HepG2 (cell line): ENCODE results near the gene CRYAB. TPM values are rescaled to one million over a fixed set of nuclear protein-coding genes. Genes with fewer than 3 reads are reported as not detected.
A peak's percentile ranks its signal among the peaks of the same experiment; 100 is the strongest.

ENCODE experiments used
- HNRNPUL1 ChIP-seq: fragments of 200-400 bp; formaldehyde crosslinking; IDR thresholded peaks from 2 replicates; pipeline ENCODE4 v1.6.1; 2017; ENCODE audit warnings: low read depth, mild to moderate bottlenecking, low read length, moderate library complexity
- KAT7 ChIP-seq: IDR thresholded peaks from 2 replicates; pipeline ENCODE4 v1.6.1; 2018; ENCODE audit warnings: borderline replicate concordance, missing compliant biosample characterization
- KLF15 ChIP-seq: sonication (generic); formaldehyde crosslinking; IDR thresholded peaks from 2 replicates; pipeline ENCODE4 v1.8.1; 2023; ENCODE audit warnings: borderline replicate concordance, mild to moderate bottlenecking, inconsistent platforms, missing genetic modification reagents, mixed read lengths
- KMT2A ChIP-seq: sonication (generic); formaldehyde crosslinking; IDR thresholded peaks from 2 replicates; pipeline ENCODE4 v1.4.0; 2020; ENCODE audit warnings: missing genetic modification reagents
- PAXIP1 ChIP-seq: sonication (generic); formaldehyde crosslinking; conservative IDR thresholded peaks from 2 replicates; pipeline ENCODE4 v1.4.0; 2020; ENCODE audit warnings: mild to moderate bottlenecking, missing genetic modification reagents, moderate library complexity
- RFXAP ChIP-seq: sonication (generic); formaldehyde crosslinking; IDR thresholded peaks from 2 replicates; pipeline ENCODE4 v1.4.0; 2020; ENCODE audit warnings: missing genetic modification reagents, borderline replicate concordance
- SALL1 ChIP-seq: sonication (generic); formaldehyde crosslinking; IDR thresholded peaks from 2 replicates; pipeline ENCODE4 v1.8.0; 2022; ENCODE audit warnings: mild to moderate bottlenecking, missing genetic modification reagents
- SCMH1 ChIP-seq: sonication (generic); formaldehyde crosslinking; IDR thresholded peaks from 2 replicates; pipeline ENCODE4 v1.9.0; 2021; ENCODE audit warnings: missing genetic modification reagents, mild to moderate bottlenecking, borderline replicate concordance
- SMYD3 ChIP-seq: sonication (generic); formaldehyde crosslinking; IDR thresholded peaks from 2 replicates; pipeline ENCODE4 v1.8.1; 2023; ENCODE audit warnings: mild to moderate bottlenecking, missing genetic modification reagents
- SRSF9 ChIP-seq: fragments of 200-400 bp; formaldehyde crosslinking; IDR thresholded peaks from 2 replicates; pipeline ENCODE4 v1.6.1; 2018; ENCODE audit warnings: borderline replicate concordance, mild to moderate bottlenecking, low read depth, low read length; ENCODE audit not compliant: insufficient read depth, poor library complexity, severe bottlenecking
- ZNF510 ChIP-seq: sonication (generic); formaldehyde crosslinking; IDR thresholded peaks from 2 replicates; pipeline ENCODE4 v1.4.0; 2020; ENCODE audit warnings: low read depth, mild to moderate bottlenecking, missing genetic modification reagents
- polyA plus RNA-seq, 8 experiments: library from polyadenylated mRNA; depleted of rRNA in 3 of 8; stranded (reverse) in 7 of 8; unstranded in 1 of 8; fragments of >200 nt; fragmentation: Illumina TruSeq in 4 of 8; extraction: Trizol in 4 of 8; gene quantifications; 2 replicates each; pipeline versions ENCODE4 v1.2.1 to v1.2.3, GENCODE V29; 2011 to 2016; ENCODE audit warnings: low read depth in 4 of 8, missing spikeins in 1 of 8, mixed read lengths in 1 of 8; ENCODE audit not compliant: insufficient read depth in 1 of 8
- total RNA-seq, 5 experiments: library from RNA; depleted of rRNA; stranded (reverse); fragments of >200 nt; fragmentation: Illumina TruSeq; extraction: Trizol; gene quantifications; 2 replicates each; pipeline ENCODE4 v1.2.3, GENCODE V29; 2016; ENCODE audit warnings: low read depth in 1 of 5
- TF ChIP-seq, protein P1 (sequence below): IDR thresholded peaks from 2 replicates; pipeline ENCODE4 v1.6.1; 2016; ENCODE audit warnings: low read depth, control low read depth
- TF ChIP-seq, protein P2 (sequence below): sonication (generic); formaldehyde crosslinking; IDR thresholded peaks from 2 replicates; pipeline ENCODE4 v1.4.0; 2020; ENCODE audit warnings: missing genetic modification reagents
- TF ChIP-seq, protein P3 (sequence below): sonication (generic); formaldehyde crosslinking; IDR thresholded peaks from 2 replicates; pipeline ENCODE4 v1.8.0; 2023; ENCODE audit warnings: mild to moderate bottlenecking, missing genetic modification reagents
- TF ChIP-seq, protein P4 (sequence below): conservative IDR thresholded peaks from 2 replicates; pipeline ENCODE4 v1.6.1; 2018; ENCODE audit warnings: missing genetic modification reagents

CRYAB gene
- total and polyA plus RNA-seq, 2 of the 13 experiments (the other 11 are each of a cell fraction or from before 2014, with no cell fraction given), result 0.55 to 1.1 TPM

- TF ChIP-seq, protein P1, sequence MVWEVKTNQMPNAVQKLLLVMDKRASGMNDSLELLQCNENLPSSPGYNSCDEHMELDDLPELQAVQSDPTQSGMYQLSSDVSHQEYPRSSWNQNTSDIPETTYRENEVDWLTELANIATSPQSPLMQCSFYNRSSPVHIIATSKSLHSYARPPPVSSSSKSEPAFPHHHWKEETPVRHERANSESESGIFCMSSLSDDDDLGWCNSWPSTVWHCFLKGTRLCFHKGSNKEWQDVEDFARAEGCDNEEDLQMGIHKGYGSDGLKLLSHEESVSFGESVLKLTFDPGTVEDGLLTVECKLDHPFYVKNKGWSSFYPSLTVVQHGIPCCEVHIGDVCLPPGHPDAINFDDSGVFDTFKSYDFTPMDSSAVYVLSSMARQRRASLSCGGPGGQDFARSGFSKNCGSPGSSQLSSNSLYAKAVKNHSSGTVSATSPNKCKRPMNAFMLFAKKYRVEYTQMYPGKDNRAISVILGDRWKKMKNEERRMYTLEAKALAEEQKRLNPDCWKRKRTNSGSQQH (CRISPR knock-in tag), result no peak
- TF ChIP-seq, protein P2, sequence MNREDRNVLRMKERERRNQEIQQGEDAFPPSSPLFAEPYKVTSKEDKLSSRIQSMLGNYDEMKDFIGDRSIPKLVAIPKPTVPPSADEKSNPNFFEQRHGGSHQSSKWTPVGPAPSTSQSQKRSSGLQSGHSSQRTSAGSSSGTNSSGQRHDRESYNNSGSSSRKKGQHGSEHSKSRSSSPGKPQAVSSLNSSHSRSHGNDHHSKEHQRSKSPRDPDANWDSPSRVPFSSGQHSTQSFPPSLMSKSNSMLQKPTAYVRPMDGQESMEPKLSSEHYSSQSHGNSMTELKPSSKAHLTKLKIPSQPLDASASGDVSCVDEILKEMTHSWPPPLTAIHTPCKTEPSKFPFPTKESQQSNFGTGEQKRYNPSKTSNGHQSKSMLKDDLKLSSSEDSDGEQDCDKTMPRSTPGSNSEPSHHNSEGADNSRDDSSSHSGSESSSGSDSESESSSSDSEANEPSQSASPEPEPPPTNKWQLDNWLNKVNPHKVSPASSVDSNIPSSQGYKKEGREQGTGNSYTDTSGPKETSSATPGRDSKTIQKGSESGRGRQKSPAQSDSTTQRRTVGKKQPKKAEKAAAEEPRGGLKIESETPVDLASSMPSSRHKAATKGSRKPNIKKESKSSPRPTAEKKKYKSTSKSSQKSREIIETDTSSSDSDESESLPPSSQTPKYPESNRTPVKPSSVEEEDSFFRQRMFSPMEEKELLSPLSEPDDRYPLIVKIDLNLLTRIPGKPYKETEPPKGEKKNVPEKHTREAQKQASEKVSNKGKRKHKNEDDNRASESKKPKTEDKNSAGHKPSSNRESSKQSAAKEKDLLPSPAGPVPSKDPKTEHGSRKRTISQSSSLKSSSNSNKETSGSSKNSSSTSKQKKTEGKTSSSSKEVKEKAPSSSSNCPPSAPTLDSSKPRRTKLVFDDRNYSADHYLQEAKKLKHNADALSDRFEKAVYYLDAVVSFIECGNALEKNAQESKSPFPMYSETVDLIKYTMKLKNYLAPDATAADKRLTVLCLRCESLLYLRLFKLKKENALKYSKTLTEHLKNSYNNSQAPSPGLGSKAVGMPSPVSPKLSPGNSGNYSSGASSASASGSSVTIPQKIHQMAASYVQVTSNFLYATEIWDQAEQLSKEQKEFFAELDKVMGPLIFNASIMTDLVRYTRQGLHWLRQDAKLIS, result 0 out of 2 replicates have a peak, but pooled peaks have one; percentile 29
- TF ChIP-seq HNRNPUL1 (no peak), SALL1 (CRISPR knock-in tag) (peak; percentile 86; the same call in 1 of the 2 replicates), KAT7 (CRISPR knock-in tag) (0 out of 2 replicates have a peak, but pooled peaks have one; percentile 71), KMT2A (CRISPR knock-in tag) (peak; percentile 82), ZNF510 (peak; percentile 94), SCMH1 (CRISPR knock-in tag) (no peak), KLF15 (CRISPR knock-in tag) (no peak; the same call in 1 of the 2 replicates), SMYD3 (CRISPR knock-in tag) (peak; percentile 3; the same call in 1 of the 2 replicates), RFXAP (CRISPR knock-in tag) (peak; percentile 77; the same call in 1 of the 2 replicates), PAXIP1 (peak; percentile 71), SRSF9 (no peak)
- TF ChIP-seq, protein P3, sequence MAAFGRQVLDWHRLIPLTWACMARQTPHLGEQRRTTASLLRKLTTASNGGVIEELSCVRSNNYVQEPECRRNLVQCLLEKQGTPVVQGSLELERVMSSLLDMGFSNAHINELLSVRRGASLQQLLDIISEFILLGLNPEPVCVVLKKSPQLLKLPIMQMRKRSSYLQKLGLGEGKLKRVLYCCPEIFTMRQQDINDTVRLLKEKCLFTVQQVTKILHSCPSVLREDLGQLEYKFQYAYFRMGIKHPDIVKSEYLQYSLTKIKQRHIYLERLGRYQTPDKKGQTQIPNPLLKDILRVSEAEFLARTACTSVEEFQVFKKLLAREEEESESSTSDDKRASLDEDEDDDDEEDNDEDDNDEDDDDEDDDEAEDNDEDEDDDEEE (CRISPR knock-in tag), result 0 out of 2 replicates have a peak, but pooled peaks have one; percentile 46
- TF ChIP-seq, protein P4, sequence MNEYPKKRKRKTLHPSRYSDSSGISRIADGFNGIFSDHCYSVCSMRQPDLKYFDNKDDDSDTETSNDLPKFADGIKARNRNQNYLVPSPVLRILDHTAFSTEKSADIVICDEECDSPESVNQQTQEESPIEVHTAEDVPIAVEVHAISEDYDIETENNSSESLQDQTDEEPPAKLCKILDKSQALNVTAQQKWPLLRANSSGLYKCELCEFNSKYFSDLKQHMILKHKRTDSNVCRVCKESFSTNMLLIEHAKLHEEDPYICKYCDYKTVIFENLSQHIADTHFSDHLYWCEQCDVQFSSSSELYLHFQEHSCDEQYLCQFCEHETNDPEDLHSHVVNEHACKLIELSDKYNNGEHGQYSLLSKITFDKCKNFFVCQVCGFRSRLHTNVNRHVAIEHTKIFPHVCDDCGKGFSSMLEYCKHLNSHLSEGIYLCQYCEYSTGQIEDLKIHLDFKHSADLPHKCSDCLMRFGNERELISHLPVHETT (CRISPR knock-in tag), result peak; percentile 94
Observed at GRCh38 chr11:111878849-111879636, 32.5 kb downstream of the CRYAB start, which contains the start of the genes CFAP68 and FDXACB1 (continued).
